Measurements from ENCODE around the gene GPR158. TPM values are rescaled to one million over a fixed set of nuclear protein-coding genes. Genes with fewer than 3 reads are reported as not detected.
A peak's percentile ranks its signal among the peaks of the same experiment; 100 is the strongest.

The GPR158 gene
- polyA plus RNA-seq, 4 donors = 0.25 to 0.44 (median 0.32) TPM

DNA sequence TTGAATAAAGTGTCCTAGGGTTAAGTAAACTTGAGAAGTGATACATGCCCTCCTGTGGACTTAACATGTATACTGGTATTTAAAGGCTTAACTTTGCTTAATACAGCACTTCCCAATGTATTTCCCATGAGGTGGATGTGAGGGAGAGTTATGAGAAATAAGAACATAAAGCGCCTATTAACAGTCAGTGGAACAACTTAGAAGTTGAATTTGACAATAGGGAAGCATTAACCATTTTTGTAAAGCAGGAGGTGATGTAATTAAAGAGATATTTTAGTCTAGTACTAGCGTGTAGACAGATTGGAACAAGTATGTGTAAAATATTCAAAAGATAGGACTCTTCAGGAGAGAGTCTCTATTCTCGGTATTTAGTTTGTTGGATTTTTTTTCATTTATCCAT, 322.4 kb downstream of the GPR158 start:
- DNase-seq (ENCODE audit: low read depth in 4 of 4, low spot score in 3 of 4) = no peak

DNA sequence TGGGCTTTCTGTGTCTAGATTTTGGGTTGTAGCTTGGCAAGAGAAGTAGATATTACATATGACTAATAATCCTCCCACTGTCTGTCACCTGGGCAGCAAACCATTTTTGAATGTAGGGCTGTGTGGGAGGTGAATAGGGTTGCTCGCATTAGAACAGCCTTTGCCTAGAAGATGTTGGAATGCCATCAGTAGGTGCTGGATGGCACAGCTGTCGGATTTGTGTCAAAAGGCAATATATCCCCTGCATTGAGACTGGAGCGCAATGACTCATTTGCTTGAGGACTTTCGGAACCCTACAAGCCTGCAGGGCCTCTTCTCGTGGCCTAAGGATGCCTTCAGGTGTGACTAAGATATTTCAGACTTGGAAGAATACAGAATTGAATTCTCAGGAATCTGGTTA, 323.8 kb downstream of the GPR158 start:
- DNase-seq (ENCODE audit: low read depth in 4 of 4, low spot score in 3 of 4) = no peak

- DNase-seq (ENCODE audit: low read depth in 4 of 4, low spot score in 3 of 4) = no peak
Measured at GRCh38 chr10:25501912-25502311, 327.1 kb downstream of the GPR158 start.

GRCh38 chr10:25502453-25502852, 327.7 kb downstream of the GPR158 start:
- no peak for DNase-seq (ENCODE audit: low read depth in 4 of 4, low spot score in 3 of 4)

- DNase-seq (ENCODE audit: low read depth in 4 of 4, low spot score in 3 of 4) = no peak
Measured at GRCh38 chr10:25504306-25504705, 329.5 kb downstream of the GPR158 start.

GRCh38 chr10:25504838-25505237, 330.0 kb downstream of the GPR158 start:
- DNase-seq (ENCODE audit: low read depth in 4 of 4, low spot score in 3 of 4) = no peak

- no peak for DNase-seq (ENCODE audit: low read depth in 4 of 4, low spot score in 3 of 4)
Measured at GRCh38 chr10:25505466-25505865, 330.7 kb downstream of the GPR158 start.

DNA sequence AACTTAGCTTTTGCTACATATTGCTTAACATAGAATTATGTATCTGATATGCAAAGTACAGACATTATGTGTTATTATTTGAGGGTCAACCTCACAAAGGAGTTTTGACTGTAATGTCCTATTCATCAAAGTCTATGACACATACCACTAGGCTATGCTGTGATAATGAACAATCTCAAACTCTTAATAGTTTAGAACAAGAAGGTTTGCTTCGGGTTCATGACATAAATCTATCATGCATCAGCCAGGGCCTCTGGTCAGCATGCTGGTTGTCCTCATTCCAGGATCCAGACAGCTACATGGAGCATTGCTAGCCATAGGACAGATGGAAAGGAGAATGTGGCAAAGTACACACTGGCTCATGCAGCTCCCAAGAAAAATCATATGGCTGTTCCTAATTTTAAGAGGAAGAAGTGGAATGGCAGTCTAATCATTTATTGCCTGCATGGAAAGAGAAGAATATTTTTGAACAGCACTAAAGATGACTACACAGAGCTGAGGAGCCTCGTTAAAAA, 332.1 kb downstream of the GPR158 start:
- no peak for DNase-seq (ENCODE audit: low read depth in 4 of 4, low spot score in 3 of 4)

DNA sequence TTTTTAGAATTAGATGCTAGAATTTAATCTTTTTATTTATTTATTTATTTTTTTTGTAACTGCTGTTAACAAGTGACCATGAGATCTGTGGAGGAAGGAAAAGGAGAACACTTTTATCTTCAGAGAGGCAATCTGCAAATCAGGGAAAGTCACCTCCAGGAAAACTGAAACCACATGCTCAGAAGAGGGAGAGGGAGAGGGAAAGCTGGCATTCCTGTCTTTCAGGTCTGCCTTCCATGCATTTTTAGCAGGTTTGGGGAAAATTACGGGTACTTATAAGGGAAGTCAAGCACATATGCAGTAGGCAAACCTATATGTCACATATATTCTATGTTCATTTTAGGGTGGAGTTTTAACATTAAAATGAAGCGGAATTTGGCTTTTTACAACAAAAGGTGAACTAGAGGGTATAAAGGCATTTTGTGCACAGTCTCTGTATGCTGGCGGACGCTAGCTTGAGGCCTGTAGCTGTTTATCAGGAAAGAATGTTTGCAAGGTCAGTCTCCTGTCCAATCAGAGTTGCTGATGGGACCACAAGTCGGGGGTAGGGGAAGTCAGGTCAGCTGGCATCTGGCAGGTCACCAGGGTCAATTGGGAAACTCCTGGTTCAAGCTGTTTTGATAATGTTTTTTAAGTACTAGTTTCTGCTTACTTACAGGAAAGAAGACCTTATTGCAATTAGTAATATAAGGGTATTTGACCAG, 333.5 kb downstream of the GPR158 start:
- peak in 1 of 4 donors; percentile 5 for DNase-seq (ENCODE audit: low read depth in 4 of 4, low spot score in 3 of 4)

DNA sequence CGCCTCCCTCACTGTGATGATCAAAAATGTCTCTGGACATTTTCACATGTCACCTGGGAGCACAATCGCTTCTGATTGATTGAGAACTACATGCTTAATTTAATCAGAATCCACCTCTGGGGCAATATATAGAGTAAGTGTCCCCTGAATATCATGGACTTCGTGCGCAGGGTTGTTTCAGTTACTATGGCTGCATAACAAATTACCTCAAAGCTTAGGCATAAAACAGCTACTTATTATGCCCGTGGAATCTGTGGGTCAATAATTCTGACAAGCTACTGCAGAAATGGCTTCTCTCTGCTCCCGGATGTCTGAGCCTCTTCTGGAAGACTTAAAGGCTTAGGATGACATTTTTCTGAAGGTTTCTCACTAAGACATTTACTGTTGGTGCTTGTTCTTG, 334.4 kb downstream of the GPR158 start:
- DNase-seq (ENCODE audit: low read depth in 4 of 4, low spot score in 3 of 4) = no peak

DNA sequence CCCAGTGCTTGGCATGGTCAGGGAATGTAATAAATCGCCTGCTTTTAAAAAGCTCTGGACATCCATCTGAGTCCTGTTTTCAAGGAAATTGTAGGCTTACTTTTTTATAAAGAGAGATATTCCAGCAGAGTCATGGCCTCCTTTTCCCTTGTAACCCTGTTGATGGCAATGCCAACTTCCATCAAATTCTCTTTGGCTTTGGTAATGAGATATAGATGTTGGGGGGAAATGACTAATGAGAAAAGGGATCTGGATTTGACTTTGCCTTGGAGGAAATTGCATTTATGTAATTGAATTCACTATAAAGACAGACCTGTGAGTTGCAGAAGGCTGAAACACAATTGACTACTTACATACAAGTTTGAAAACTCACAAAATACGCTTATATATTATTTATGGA, 347.5 kb downstream of the GPR158 start:
- no peak for DNase-seq (ENCODE audit: low read depth in 4 of 4, low spot score in 3 of 4)

GRCh38 chr10:25522946-25523608, 348.3 kb downstream of the GPR158 start:
- DNase-seq (ENCODE audit: low read depth in 4 of 4, low spot score in 3 of 4) = no peak

DNA sequence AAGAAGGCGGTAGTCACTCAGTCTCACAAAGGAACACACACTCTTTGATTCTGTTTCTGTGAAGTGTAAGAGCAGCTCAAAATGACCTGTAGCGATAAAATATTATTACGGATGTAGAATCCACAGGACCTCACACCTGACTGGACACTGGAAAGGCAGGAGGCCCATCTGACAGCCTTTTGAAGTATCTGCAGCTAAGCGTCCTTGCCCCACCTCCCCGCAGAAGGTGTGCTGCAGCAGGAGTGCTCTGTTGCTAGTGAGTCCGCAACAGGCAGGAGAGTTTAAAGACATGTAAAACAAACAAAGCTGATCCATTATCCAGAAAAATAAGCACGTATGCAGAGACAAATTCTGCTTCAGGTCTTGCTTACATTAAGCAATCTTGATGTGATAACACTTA, 355.5 kb downstream of the GPR158 start:
- DNase-seq (ENCODE audit: low read depth in 4 of 4, low spot score in 3 of 4) = no peak

DNA sequence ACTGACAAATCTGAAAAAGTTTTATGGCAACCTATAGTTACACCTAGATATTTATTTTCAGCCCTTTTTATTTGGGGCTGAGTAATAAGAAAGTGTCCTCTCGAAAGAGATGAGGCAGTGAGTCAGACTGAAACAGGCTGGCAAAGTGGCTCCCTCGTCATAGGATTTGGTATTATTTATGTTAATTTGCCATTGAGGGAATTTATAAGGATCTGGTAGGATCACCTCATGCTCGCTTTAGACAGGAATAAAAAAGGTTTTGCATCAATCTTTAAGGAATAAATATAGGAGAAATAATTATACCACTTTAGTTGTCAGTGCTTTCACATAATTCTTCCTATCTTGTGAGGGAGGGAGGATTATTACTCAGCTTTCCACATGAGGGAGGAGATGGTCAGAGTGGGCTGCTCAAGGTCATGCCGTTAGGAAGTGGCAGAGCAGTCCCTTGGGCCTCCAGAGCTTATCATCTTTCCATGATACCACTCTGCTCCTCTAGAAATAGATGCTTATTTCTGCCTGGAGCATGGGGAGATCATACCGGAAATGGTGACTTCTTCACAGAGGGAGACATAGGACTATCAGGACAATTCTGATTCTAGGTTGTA, 356.8 kb downstream of the GPR158 start:
- DNase-seq (ENCODE audit: low read depth in 4 of 4, low spot score in 3 of 4) = no peak

- DNase-seq (ENCODE audit: low read depth in 4 of 4, low spot score in 3 of 4) = no peak
Measured at GRCh38 chr10:25532213-25532612, 357.4 kb downstream of the GPR158 start.

DNA sequence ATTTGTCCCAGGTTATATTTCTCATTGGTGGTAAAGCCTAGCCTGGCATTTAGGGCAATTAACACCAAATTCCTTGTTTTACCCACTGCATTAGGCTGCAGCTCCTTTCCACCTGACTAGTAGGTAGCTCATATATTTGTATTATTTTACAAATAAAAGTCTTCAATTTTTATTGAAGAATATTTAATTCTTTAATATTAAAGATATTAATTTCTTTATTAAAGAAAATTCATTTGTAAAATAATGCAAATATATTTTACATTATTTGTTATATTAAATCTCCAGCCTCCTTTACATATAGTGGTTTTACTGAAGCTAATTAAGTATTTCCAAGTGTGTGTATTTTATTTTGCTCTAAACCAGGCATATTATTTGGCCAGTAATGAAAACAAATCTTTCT, 361.2 kb downstream of the GPR158 start:
- DNase-seq (ENCODE audit: low read depth in 4 of 4, low spot score in 3 of 4) = no peak

- peak in 1 of 4 donors; percentile 3 for DNase-seq (ENCODE audit: low read depth in 4 of 4, low spot score in 3 of 4)
Measured at GRCh38 chr10:25547382-25547781, 372.6 kb downstream of the GPR158 start.

GRCh38 chr10:25552283-25552919, 377.6 kb downstream of the GPR158 start:
- no peak for DNase-seq (ENCODE audit: low read depth in 4 of 4, low spot score in 3 of 4)

DNA sequence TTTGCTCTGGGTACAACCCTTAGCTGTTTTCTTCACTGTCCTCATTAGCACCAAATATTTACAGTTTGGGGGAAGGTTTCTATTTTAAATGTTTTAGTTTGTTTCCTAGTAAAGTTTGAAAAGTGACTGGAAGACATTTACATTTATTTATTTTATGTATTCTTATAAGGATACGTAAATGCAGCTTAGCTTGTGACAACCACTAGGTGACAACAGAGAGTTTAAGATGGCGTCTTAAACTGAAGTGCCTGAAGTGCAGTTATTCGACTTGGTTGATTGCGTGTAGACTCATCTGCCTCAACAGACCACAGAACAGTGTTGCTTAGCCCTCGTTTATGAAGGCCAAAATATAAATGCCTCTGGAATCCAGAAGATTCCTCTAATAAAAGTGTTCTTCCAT, 381.1 kb downstream of the GPR158 start:
- DNase-seq (ENCODE audit: low read depth in 4 of 4, low spot score in 3 of 4) = no peak

DNA sequence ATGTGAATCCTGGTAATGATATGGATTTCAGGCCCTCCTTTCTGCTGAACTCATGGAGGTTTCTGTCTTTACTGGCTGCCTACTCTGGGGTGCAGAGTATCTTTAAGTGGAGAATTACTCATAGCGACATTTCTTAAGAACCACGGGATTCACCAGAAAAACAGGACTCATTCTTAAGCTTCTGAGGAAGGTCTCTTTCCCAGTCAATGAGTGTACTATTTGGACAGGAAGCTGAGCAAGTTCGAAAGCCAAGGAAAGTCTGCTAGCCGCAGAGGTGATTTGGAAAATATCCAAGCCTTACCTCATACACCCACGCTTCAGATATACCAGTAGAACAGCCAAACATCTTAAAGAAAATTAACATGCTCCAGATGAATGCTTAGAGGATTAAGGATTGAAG, 381.7 kb downstream of the GPR158 start:
- peak in 2 of 4 donors; percentile 6 to 12 for DNase-seq (ENCODE audit: low read depth in 4 of 4, low spot score in 3 of 4)

GRCh38 chr10:25557136-25557535, 382.3 kb downstream of the GPR158 start:
- DNase-seq (ENCODE audit: low read depth in 4 of 4, low spot score in 3 of 4) = no peak
